ENCODE measurements around the gene SETD3.

DNA sequence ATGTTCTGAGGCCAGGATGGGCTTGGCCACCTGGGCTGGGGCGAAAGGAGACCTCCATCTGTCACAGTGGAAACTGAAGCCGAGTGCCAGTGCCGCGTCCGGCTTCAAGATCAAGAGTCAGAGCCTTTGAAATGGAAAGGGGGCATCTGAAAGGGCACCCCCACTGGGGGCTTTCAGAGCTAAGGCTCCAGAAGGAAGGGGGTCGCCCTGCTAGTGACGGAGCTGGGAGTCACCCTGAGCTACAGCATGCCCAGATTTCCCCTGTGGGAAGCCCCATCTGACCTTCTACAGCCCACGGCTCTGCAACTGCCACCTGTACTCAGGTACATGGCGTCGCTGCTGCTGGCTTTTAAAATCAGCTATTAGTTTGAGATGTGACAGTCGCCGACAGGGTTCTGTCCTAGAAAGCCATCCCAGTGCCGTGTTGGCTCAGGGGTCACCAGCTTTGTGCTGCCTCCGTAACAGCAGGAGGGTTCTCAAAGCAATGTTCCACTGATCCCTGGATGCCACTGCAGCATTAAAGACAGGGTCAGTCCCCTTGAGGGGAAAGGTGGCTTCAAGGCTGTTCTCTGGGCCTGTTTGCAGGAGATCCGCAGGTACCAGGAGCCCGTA, 32.0 kb upstream of the SETD3 start:
- TF ChIP-seq CTCF (conservative IDR thresholded peaks at IDR 0.05; ENCODE audit: low read depth in 2 of 2) (no peak), EZH2 (IDR thresholded peaks at IDR 0.05; ENCODE audit: low read depth, unreplicated experiment) (no peak), POLR2AphosphoS5 (IDR thresholded peaks at IDR 0.05; ENCODE audit: low read depth) (no peak), ZNF114 (CRISPR knock-in tag; IDR thresholded peaks at IDR 0.05) (no peak), EZH2phosphoT487 (IDR thresholded peaks at IDR 0.05; ENCODE audit: unreplicated experiment) (no peak), CREB1 (CRISPR knock-in tag; IDR thresholded peaks at IDR 0.05; ENCODE audit: low read depth) (no peak), ZNF331 (CRISPR knock-in tag; IDR thresholded peaks at IDR 0.05; ENCODE audit: low read depth) (no peak), STAT1 (IDR thresholded peaks at IDR 0.05; ENCODE audit: unreplicated experiment) (no peak), NANOG (IDR thresholded peaks at IDR 0.05; ENCODE audit: borderline replicate concordance) (no peak)
